ENCODE results near the gene KCNJ10. TPM values are rescaled to one million over a fixed set of nuclear protein-coding genes. Genes with fewer than 3 reads are reported as not detected.
A peak's percentile ranks its signal among the peaks of the same experiment; 100 is the strongest.

Gene KCNJ10
- total RNA-seq, 1 donor from 2014 or later: not detected

GRCh38 chr1:160084771-160085321, 14.9 kb upstream of the KCNJ10 start:
- no peak for TF ChIP-seq CTCF (IDR thresholded peaks at IDR 0.05; ENCODE audit: unreplicated experiment)
- Mint-ChIP-seq H3K4me3 (ENCODE audit: unreplicated experiment) (no peak overlapping the region), H3K4me1 (ENCODE audit: unreplicated experiment) (peaks cover 17% of the 10 kb centered on the region), H3K9me3 (ENCODE audit: unreplicated experiment) (no peaks in the 10 kb centered on the region), H3K36me3 (ENCODE audit: low read depth, unreplicated experiment) (no peaks in the 10 kb centered on the region), H3K27me3 (ENCODE audit: unreplicated experiment) (peaks cover 31% of the 10 kb centered on the region), H3K27ac (ENCODE audit: unreplicated experiment) (no peak overlapping the region)
- no peak for DNase-seq (ENCODE audit: low spot score)

- Mint-ChIP-seq H3K36me3 (ENCODE audit: low read depth, unreplicated experiment) (no peaks in the 10 kb centered on the region), H3K27me3 (ENCODE audit: unreplicated experiment) (peaks cover 32% of the 10 kb centered on the region), H3K4me1 (ENCODE audit: unreplicated experiment) (peaks cover 17% of the 10 kb centered on the region), H3K9me3 (ENCODE audit: unreplicated experiment) (no peaks in the 10 kb centered on the region), H3K27ac (ENCODE audit: unreplicated experiment) (no peak overlapping the region), H3K4me3 (ENCODE audit: unreplicated experiment) (peak overlapping the region; percentile 62)
- TF ChIP-seq CTCF (IDR thresholded peaks at IDR 0.05; ENCODE audit: unreplicated experiment): peak; percentile 44
- peak; percentile 58 for DNase-seq (ENCODE audit: low spot score)
These were observed 14.2 kb upstream of the KCNJ10 start for GRCh38 chr1:160083968-160084770.

- Mint-ChIP-seq H3K9me3 (ENCODE audit: unreplicated experiment) (no peaks in the 10 kb centered on the region), H3K27me3 (ENCODE audit: unreplicated experiment) (peaks cover 28% of the 10 kb centered on the region), H3K36me3 (ENCODE audit: low read depth, unreplicated experiment) (no peaks in the 10 kb centered on the region), H3K27ac (ENCODE audit: unreplicated experiment) (no peak overlapping the region), H3K4me3 (ENCODE audit: unreplicated experiment) (no peak overlapping the region), H3K4me1 (ENCODE audit: unreplicated experiment) (peaks cover 14% of the 10 kb centered on the region)
- DNase-seq (ENCODE audit: low spot score): no peak
- TF ChIP-seq CTCF (IDR thresholded peaks at IDR 0.05; ENCODE audit: unreplicated experiment): no peak
These were observed 13.0 kb upstream of the KCNJ10 start for GRCh38 chr1:160082926-160083325.

- no peak for DNase-seq (ENCODE audit: low spot score)
- Mint-ChIP-seq H3K27ac (ENCODE audit: unreplicated experiment) (no peak overlapping the region), H3K27me3 (ENCODE audit: unreplicated experiment) (peaks cover 27% of the 10 kb centered on the region), H3K9me3 (ENCODE audit: unreplicated experiment) (no peaks in the 10 kb centered on the region), H3K4me3 (ENCODE audit: unreplicated experiment) (no peak overlapping the region), H3K4me1 (ENCODE audit: unreplicated experiment) (peaks cover 14% of the 10 kb centered on the region), H3K36me3 (ENCODE audit: low read depth, unreplicated experiment) (no peaks in the 10 kb centered on the region)
- TF ChIP-seq CTCF (IDR thresholded peaks at IDR 0.05; ENCODE audit: unreplicated experiment): no peak
These were observed 12.5 kb upstream of the KCNJ10 start for GRCh38 chr1:160082487-160082886.
